H9 (cell line): Measurements from ENCODE around the gene CPLANE1. TPM values are rescaled to one million over a fixed set of nuclear protein-coding genes. Genes with fewer than 3 reads are reported as not detected.

Experiments used
- DNase-seq: peaks from one replicate; pipeline ENCODE4 v3.0.0-alpha.2; 2017
- H2AFZ ChIP-seq: one replicate; pipeline ENCODE4 v1.6.1; 2013; ENCODE audit warnings: mild to moderate bottlenecking, low read length, control low read depth, moderate library complexity
- H2AK5ac ChIP-seq: 2 replicates; pipeline ENCODE4 v1.6.1; 2013; ENCODE audit warnings: low read length, control low read depth, mixed read lengths; ENCODE audit not compliant: insufficient read length
- H2BK120ac ChIP-seq: one replicate; pipeline ENCODE4 v1.6.1; 2013; ENCODE audit warnings: low read depth, mild to moderate bottlenecking, low read length, control low read depth, inconsistent platforms; ENCODE audit not compliant: poor library complexity, severe bottlenecking
- H2BK12ac ChIP-seq: 2 replicates; pipeline ENCODE4 v1.6.1; 2013; ENCODE audit warnings: low read length, control low read depth, mixed read lengths, low read depth; ENCODE audit not compliant: insufficient read length
- H2BK15ac ChIP-seq: 2 replicates; pipeline ENCODE4 v1.6.1; 2013; ENCODE audit warnings: low read depth, low read length, control low read depth
- H2BK20ac ChIP-seq: one replicate; pipeline ENCODE4 v1.6.1; 2013; ENCODE audit warnings: low read depth, mild to moderate bottlenecking, low read length, control low read depth, inconsistent platforms; ENCODE audit not compliant: poor library complexity, severe bottlenecking
- H2BK5ac ChIP-seq: 2 replicates; pipeline ENCODE4 v1.6.1; 2013; ENCODE audit warnings: low read length, control low read depth, mixed read lengths; ENCODE audit not compliant: insufficient read length
- H3K14ac ChIP-seq: 2 replicates; pipeline ENCODE4 v1.6.1; 2013; ENCODE audit warnings: low read length, control low read depth; ENCODE audit not compliant: insufficient read depth
- H3K18ac ChIP-seq: 2 replicates; pipeline ENCODE4 v1.6.1; 2013; ENCODE audit warnings: low read depth, mild to moderate bottlenecking, mixed read lengths, low read length, control low read depth; ENCODE audit not compliant: insufficient read length
- H3K23ac ChIP-seq: 2 replicates; pipeline ENCODE4 v1.6.1; 2013; ENCODE audit warnings: low read length, control low read depth, mixed read lengths, low read depth; ENCODE audit not compliant: insufficient read length
- H3K23me2 ChIP-seq: 2 replicates; pipeline ENCODE4 v1.6.1; 2013; ENCODE audit warnings: low read depth, mild to moderate bottlenecking, mixed read lengths, low read length, control low read depth; ENCODE audit not compliant: insufficient read length, poor library complexity, severe bottlenecking
- H3K27ac ChIP-seq: 2 replicates; pipeline ENCODE4 v1.5.1; 2013; ENCODE audit warnings: low read length, control low read depth, mixed read lengths, low read depth; ENCODE audit not compliant: insufficient read length
- H3K27me3 ChIP-seq: 2 replicates; pipeline ENCODE4 v1.6.1; 2013; ENCODE audit warnings: low read length, control low read depth, inconsistent platforms; ENCODE audit not compliant: insufficient read depth
- H3K4ac ChIP-seq: 2 replicates; pipeline ENCODE4 v1.6.1; 2013; ENCODE audit warnings: low read depth, mild to moderate bottlenecking, control low read depth, inconsistent platforms, low read length, moderate library complexity
- H3K4me1 ChIP-seq: 2 replicates; pipeline ENCODE4 v1.6.1; 2013; ENCODE audit warnings: low read length, control low read depth, inconsistent platforms; ENCODE audit not compliant: insufficient read depth
- H3K4me2 ChIP-seq: 2 replicates; pipeline ENCODE4 v1.6.1; 2013; ENCODE audit warnings: low read length, control low read depth, mixed read lengths; ENCODE audit not compliant: insufficient read length, insufficient read depth
- H3K56ac ChIP-seq: 2 replicates; pipeline ENCODE4 v1.6.1; 2013; ENCODE audit warnings: low read depth, mild to moderate bottlenecking, mixed read lengths, low read length, control low read depth; ENCODE audit not compliant: insufficient read length
- H3K79me1 ChIP-seq: 2 replicates; pipeline ENCODE4 v1.6.1; 2013; ENCODE audit warnings: low read depth, mild to moderate bottlenecking, moderate library complexity, low read length, control low read depth, inconsistent platforms; ENCODE audit not compliant: insufficient read depth, poor library complexity, severe bottlenecking
- H3K79me2 ChIP-seq: 2 replicates; pipeline ENCODE4 v1.6.1; 2013; ENCODE audit warnings: low read length, control low read depth, inconsistent platforms; ENCODE audit not compliant: insufficient read depth
- H3K9ac ChIP-seq: 2 replicates; pipeline ENCODE4 v1.6.1; 2013; ENCODE audit warnings: low read length, control low read depth, mixed read lengths; ENCODE audit not compliant: insufficient read length; ENCODE audit errors: extremely low read depth
- H3K9me3 ChIP-seq: one replicate; pipeline ENCODE4 v1.6.1; 2013; ENCODE audit warnings: low read depth, low read length, inconsistent platforms; ENCODE audit not compliant: control insufficient read depth
- H3T11ph ChIP-seq: one replicate; pipeline ENCODE4 v1.6.1; 2013; ENCODE audit warnings: mild to moderate bottlenecking, low read length, control low read depth, inconsistent platforms
- H4K20me1 ChIP-seq: one replicate; pipeline ENCODE4 v1.6.1; 2013; ENCODE audit not compliant: control insufficient read depth, insufficient read length, insufficient read depth
- H4K5ac ChIP-seq: 2 replicates; pipeline ENCODE4 v1.6.1; 2013; ENCODE audit warnings: low read depth, mild to moderate bottlenecking, mixed read lengths, low read length, control low read depth; ENCODE audit not compliant: insufficient read length
- H4K8ac ChIP-seq: replicated peaks from 2 replicates; pipeline ENCODE4 v1.6.1; 2013; ENCODE audit warnings: low read length, control low read depth, mixed read lengths, low read depth; ENCODE audit not compliant: insufficient read length
- H4K91ac ChIP-seq: 2 replicates; pipeline ENCODE4 v1.6.1; 2013; ENCODE audit warnings: low read depth, mild to moderate bottlenecking, moderate library complexity, mixed read lengths, low read length, control low read depth; ENCODE audit not compliant: insufficient read length
- H3K27ac Mint-ChIP-seq, 3 experiments: 2 replicates in 2 of 3; 3 replicates in 1 of 3; pipeline ENCODE4 v1.8.0; 2020 to 2021; ENCODE audit warnings: mixed read lengths in 3 of 3, mild to moderate bottlenecking in 1 of 3, moderate library complexity in 1 of 3
- H3K27me3 Mint-ChIP-seq: 2 replicates; pipeline ENCODE4 v1.8.0; 2021; ENCODE audit warnings: low read depth, mild to moderate bottlenecking, moderate library complexity, mixed read lengths
- H3K36me3 Mint-ChIP-seq, 3 experiments: 2 replicates in 2 of 3; 3 replicates in 1 of 3; pipeline ENCODE4 v1.8.0; 2020 to 2021; ENCODE audit warnings: low read depth in 3 of 3, mixed read lengths in 3 of 3; ENCODE audit not compliant: insufficient read depth in 1 of 3
- H3K4me1 Mint-ChIP-seq, 2 experiments: 2 replicates each; pipeline ENCODE4 v1.8.0; 2020; ENCODE audit warnings: mixed read lengths in 2 of 2
- H3K4me3 Mint-ChIP-seq, 2 experiments: 2 replicates in 1 of 2; 3 replicates in 1 of 2; pipeline ENCODE4 v1.8.0; 2020 to 2021; ENCODE audit warnings: mild to moderate bottlenecking in 2 of 2, mixed read lengths in 2 of 2, moderate library complexity in 1 of 2
- H3K9me3 Mint-ChIP-seq, 2 experiments: 2 replicates in 1 of 2; 3 replicates in 1 of 2; pipeline ENCODE4 v1.8.0; 2020; ENCODE audit warnings: mild to moderate bottlenecking in 2 of 2, mixed read lengths in 2 of 2, moderate library complexity in 1 of 2
- WGBS: extraction: QIAGEN DNeasy Blood & Tissue Kit; methylation state at CpG from one replicate; pipeline ENCODE4 v1.1.7; 2013; ENCODE audit warnings: missing lambda C conversion rate, low lambda C conversion rate, mixed read lengths; ENCODE audit not compliant: insufficient read length; ENCODE audit errors: extremely low coverage; 5-methylcytosine and 5-hydroxymethylcytosine counted together
- total RNA-seq: library from RNA; stranded (reverse); gene quantifications from 2 replicates; pipeline ENCODE4 v1.2.1, GENCODE V29; 2021
- TF ChIP-seq, protein P1 (sequence below): fragments of 200-600 bp; sonication (generic); conservative IDR thresholded peaks from 3 replicates; pipeline ENCODE4 v1.8.0; 2021; ENCODE audit warnings: antibody characterized with exemption, mild to moderate bottlenecking

The CPLANE1 gene
- total RNA-seq, 1 experiment from 2014 or later, result 11.6 TPM

DNA sequence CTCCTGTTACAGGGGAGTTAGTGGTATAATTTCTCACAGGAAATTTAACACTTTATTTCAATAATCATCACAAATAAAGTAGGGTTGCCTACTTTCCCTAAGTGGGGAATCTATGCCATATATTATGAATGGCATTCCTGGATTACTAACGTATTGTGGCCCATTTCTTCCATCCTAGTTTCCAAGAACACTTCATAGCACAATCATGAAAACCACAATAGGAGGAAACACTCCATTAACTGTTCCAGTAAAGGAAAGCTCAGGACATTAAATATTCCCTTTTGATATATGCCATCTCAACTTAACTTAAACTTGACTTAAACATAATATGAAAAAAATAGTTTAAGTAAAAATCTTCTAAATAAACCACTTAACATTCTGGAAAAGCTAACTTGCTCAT, 2.1 kb downstream of the CPLANE1 start:
- Histone ChIP-seq H3K9ac (no peak overlapping the region), H2BK20ac (no peak overlapping the region), H2BK12ac (no peak overlapping the region), H3K9me3 (no peaks in the 10 kb centered on the region), H3K56ac (no peak overlapping the region), H2AFZ (no peak overlapping the region), H3K79me1 (no peaks in the 10 kb centered on the region), H2AK5ac (no peak overlapping the region), H3K79me2 (no peaks in the 10 kb centered on the region), H3K4me2 (no peak overlapping the region), H4K20me1 (no peaks in the 10 kb centered on the region), H2BK15ac (no peak overlapping the region), H3K23me2 (peaks cover 3% of the 10 kb centered on the region), H3K4me1 (no peaks in the 10 kb centered on the region), H4K91ac (no peak overlapping the region), H3K18ac (no peak overlapping the region), H4K8ac (no peak overlapping the region), H2BK5ac (no peak overlapping the region), H3K27me3 (no peaks in the 10 kb centered on the region), H3K23ac (no peak overlapping the region), H4K5ac (no peak overlapping the region), H3K27ac (no peak overlapping the region), H2BK120ac (no peak overlapping the region), H3K14ac (no peak overlapping the region), H3K4ac (no peak overlapping the region), H3T11ph (no peak overlapping the region)
- no peak for DNase-seq
- Mint-ChIP-seq H3K27me3 (no peaks in the 10 kb centered on the region), H3K9me3 (no peaks in the 10 kb centered on the region), H3K36me3 (peaks cover 0 to 3% (median 0%) of the 10 kb centered on the region in 3 experiments; a peak in 2 of 7 replicates), H3K27ac (no peak overlapping the region), H3K4me1 (peaks cover 8 to 12% of the 10 kb centered on the region in 2 experiments), H3K4me3 (no peak overlapping the region)
- TF ChIP-seq, protein P1, sequence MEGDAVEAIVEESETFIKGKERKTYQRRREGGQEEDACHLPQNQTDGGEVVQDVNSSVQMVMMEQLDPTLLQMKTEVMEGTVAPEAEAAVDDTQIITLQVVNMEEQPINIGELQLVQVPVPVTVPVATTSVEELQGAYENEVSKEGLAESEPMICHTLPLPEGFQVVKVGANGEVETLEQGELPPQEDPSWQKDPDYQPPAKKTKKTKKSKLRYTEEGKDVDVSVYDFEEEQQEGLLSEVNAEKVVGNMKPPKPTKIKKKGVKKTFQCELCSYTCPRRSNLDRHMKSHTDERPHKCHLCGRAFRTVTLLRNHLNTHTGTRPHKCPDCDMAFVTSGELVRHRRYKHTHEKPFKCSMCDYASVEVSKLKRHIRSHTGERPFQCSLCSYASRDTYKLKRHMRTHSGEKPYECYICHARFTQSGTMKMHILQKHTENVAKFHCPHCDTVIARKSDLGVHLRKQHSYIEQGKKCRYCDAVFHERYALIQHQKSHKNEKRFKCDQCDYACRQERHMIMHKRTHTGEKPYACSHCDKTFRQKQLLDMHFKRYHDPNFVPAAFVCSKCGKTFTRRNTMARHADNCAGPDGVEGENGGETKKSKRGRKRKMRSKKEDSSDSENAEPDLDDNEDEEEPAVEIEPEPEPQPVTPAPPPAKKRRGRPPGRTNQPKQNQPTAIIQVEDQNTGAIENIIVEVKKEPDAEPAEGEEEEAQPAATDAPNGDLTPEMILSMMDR, result no peak
- WGBS, result no CpG with 5 or more reads among the region's 1 CpG
